HG02763 (cell line): ENCODE measurements around the gene WBP2.
"Not testable (repeated sequence)": the region's sequence is repeated elsewhere in the genome, so short reads cannot be mapped to it uniquely, and the experiment has no call there.

Experiments
- ATAC-seq: cut with Tn5 transposase; IDR thresholded peaks from one replicate; pipeline ENCODE4 v1.9.1; 2021; ENCODE audit warnings: mild to moderate bottlenecking, moderate library complexity; ENCODE audit not compliant: unreplicated experiment

The WBP2 gene

DNA sequence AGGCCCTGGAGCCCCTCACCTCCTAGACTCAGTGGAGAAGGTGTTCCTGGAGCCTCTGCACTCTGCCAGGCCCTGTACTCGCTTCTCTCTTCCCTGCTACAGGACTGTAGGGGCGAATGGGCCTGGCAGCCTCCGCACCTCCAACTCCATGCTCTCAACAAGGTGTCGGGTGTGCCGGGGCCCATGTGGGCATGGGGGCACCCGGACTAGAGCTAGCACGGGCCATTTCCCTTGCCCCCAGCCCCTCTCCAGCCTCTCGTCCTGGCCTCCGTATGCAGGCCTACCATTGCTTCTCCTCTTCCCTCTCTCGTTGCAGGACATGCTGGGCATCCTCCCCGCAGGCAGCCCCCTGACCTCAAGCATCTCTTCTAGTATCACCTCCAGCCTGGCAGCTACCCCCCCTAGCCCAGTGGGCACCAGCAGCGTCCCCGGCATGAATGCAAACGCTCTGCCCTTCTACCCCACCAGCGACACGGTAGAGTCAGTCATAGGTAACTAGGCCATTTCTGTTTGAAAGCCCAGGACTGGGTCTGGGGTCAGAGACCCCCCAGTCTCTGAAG lies 36.7 kb downstream of the WBP2 start:
- no peak for ATAC-seq

DNA sequence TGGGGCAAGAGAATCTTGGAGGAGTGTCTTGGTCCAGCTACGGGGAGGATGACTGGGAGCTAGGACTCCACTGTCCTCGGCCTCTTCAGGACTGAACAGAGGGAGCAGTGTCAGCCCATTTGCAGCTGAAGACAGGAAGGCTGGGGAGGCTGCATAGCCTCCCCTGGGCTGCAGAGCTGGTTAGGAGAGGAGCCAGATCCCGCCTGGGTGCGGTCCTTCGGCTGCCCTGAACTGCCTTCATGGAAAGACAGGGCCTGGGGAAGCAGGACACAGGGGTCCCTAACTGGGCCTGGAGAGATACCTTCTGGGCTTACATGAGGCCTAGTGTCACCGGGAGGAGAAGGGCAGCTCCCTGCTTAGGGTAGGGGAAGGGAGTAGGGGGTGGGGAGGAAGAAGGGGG lies 37.6 kb downstream of the WBP2 start:
- ATAC-seq: no peak

DNA sequence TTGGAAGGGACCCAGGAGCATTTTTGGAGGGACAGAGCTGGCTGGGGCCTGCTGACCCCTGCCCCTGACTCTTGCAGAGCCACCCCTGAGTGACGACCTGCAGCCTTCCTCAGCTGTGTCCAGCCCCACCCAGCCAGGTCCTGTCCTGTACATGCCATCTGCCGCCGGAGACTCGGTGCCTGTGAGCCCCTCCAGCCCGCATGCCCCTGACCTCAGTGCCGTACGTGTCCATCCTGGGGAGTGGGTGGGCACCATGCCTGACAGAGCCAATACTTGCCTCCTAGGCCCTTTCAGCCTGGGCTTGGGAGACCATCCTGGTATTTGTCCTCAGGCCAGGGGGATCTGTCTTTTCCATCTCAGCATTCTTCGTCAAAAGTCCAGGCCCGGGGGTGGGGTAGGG lies 38.4 kb downstream of the WBP2 start:
- no peak for ATAC-seq

DNA sequence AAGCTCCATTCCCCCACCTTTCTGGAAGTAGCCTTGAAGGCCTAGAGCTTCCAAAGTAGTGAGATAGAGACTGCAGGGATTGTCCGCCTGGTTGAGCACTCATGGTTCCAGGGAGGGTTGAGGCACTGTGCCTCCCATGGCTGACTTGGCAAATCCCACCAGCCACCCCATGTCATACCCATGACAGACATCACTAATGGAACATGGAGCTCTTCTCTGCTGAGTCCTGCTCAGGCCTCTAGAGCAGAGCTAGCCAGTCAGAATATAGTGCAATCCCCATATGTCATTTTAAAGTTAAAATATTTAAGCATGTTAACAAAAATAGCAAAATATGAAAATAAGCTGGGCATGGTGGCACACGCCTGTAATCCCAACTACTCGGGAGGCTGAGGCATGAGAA lies 39.7 kb downstream of the WBP2 start:
- no peak for ATAC-seq

DNA sequence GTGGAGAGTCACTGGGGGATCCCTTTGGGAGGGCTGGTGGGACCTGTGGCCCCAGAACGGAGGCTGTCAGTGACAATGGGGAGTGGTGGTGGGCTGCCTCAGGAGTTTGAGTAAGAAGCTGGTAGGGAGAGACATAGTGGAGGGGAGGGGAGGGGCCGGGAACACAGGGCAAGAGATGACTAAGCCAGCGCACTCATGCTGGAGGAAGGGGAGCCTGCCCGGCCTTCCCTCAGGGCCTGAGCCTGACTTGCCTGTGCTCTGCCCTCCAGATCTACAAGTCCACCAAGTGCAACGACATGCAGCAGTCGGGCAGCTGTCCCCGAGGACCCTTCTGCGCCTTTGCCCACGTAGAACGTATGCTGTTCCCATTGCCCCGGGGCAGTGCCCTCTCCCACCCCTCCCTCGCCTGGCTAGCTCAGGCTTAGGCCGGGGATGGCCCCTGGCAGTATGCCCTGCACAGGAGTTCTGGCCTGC lies 40.2 kb downstream of the WBP2 start:
- no peak for ATAC-seq

DNA sequence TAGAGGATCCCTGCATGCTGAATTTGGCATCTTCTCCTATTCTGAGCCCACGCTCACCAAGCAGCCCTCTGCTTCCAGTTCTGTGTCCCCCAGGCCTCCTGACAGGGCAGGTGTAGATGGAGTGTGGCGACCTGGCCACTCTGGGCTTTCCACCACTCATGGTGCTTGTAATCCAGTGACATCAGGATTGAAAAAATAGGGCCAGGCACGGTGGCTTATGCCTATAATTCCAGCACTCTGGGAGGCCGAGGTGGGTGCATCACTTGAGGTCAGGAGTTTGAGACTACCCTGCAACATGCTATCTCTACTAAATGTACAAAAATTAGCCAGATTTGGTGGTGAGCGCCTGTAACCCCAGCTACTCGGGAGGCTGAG lies 41.1 kb downstream of the WBP2 start:
- no peak for ATAC-seq

DNA sequence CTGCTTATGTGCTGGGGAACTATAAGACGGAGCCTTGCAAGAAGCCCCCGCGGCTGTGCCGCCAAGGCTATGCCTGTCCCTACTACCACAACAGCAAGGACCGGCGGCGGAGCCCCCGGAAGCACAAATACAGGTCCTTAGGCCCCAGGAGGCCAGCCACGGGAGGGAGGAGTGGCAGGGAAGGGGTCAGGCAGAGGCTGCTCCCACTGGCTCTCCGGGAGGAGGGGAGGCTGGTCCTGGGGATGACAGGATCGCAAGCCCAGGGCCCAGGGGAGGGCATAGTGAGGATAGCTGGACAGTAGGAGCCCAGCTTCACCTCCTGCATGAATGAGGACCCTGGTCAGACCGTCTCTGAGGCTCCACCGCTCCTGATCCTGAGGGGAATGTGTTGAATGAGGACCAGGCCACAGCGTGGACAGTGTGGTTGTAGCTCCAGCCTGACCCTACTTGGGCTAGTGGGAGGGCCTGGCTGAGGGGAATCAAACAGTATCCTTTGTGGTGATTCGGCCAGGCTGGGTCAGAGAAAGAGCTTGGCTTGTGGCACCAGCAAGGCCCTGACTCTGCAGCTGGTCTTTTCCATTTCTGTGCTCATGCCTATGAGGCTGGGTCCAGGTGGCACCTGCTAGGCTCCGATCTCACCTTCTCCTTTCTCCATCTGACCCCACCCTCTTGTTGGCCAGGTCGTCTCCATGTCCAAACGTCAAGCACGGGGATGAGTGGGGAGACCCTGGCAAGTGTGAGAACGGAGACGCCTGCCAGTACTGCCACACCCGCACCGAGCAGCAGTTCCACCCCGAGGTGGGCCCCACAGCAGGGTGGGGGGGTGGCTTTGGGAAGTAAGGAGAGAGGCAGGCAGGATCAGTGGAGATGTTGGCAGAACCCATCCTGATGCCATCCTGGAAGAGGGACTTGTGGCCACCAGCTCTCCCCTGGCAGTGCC lies 41.8 kb downstream of the WBP2 start:
- ATAC-seq: no peak

DNA sequence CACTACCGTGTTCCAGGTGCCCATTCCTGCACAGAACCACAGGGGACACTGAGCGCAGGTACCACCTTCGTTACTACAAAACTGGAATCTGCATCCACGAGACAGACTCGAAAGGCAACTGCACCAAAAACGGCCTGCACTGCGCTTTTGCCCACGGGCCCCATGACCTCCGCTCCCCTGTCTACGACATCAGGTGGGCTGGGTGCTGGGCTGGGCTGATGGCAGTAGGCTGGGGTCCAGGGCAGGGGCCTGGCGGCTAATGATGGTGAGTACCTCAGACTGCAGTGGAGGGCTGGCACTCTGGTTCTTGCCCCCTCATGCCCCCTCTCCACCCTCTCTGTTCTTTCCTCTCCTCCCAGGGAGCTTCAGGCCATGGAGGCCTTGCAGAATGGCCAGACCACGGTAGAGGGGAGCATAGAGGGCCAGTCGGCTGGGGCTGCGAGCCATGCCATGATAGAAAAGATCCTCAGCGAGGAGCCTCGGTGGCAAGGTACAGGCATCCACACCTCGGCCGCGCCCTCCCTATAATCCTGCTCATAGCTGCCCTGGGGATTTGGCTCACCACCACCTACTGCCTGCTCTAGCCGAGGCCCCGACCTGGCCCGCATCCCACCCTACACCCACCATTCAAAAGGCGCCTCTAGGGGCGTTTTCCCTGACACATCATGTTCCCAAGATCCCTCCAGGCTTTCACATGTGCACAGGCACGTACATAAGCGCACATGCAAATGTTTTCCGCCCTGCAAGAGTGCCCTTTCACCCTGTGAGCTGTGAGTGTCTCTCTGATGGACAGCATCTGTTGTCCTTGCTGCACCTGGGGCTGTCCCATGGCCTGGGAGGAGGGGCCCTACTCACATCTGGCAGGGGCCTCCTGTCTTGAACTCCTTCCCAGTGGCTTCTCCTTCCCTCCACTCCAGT lies 42.8 kb downstream of the WBP2 start:
- ATAC-seq: no peak

DNA sequence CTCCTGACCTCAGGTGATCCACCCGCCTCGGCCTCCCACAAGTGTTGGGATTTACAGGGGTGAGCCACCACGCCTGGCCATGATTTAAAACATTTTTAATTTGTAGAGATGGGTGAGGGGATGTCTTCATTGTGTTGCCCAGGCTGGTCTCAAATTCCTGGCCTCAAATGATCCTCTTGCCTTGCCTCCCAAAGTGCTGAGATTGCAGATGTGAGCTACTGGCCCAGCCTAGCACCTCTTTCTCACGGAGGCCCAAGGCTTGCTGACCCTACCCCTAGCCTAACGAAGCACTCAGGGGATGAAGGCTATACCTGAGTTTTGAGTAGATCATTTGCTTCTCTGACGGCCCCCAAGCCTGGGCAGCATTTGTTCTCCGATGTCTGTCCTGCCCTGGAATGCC lies 44.0 kb downstream of the WBP2 start:
- no peak for ATAC-seq

DNA sequence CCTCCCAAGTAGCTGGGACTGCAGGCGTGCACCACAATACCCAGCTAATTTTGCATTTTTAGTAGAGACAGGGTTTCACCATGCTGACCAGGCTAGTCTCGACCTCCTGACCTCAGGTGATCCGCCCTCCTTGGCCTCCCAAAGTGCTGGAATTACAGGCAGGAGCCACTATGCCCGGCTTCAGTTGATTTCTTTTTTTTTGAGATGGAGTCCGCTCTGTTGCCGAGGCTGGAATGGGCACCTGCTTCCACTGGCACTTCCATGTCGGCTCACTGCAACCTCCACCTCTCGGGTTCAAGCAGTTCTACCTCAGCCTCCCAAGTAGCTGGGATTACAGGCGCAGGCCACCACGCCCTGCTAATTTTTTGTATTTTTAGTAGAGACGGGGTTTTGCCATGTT lies 44.4 kb downstream of the WBP2 start:
- not testable (repeated sequence) for ATAC-seq

DNA sequence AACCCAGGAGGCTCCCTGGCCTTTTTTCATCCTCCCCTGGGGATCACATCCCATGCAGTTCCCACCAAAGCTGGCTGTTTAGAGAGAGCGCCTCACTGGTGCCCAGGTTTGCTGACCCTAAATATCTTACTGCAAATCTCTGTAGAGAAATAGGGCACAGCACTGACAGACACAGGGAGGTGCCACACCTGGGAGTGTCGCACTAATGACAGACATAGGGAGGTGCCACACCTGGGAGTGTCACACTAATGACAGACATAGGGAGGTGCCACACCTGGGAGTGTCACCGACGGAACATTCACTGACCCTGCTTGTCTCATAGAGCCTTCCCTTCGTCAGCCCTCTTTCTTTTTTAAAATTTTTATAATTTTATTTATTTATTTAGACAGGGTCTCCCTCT lies 44.9 kb downstream of the WBP2 start:
- ATAC-seq: no peak

DNA sequence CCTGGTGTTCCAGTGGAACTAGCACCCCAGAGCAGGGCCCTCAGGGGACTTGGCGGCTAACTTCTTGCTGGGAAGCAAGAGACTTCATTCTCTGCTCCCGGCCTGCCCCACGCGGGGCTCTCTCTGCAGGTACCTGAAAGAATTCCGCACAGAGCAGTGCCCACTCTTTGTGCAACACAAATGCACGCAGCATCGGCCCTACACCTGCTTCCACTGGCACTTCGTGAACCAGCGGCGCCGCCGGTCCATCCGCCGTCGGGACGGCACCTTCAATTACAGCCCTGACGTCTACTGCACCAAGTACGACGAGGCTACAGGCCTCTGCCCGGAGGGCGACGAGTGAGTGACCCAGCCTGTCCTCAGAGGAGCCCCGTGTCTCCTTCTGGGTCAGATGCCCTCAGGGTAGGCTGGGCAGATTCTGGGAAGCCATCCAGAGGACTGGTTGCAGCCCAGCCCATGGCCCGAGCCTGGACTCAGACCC lies 45.5 kb downstream of the WBP2 start:
- ATAC-seq: no peak

DNA sequence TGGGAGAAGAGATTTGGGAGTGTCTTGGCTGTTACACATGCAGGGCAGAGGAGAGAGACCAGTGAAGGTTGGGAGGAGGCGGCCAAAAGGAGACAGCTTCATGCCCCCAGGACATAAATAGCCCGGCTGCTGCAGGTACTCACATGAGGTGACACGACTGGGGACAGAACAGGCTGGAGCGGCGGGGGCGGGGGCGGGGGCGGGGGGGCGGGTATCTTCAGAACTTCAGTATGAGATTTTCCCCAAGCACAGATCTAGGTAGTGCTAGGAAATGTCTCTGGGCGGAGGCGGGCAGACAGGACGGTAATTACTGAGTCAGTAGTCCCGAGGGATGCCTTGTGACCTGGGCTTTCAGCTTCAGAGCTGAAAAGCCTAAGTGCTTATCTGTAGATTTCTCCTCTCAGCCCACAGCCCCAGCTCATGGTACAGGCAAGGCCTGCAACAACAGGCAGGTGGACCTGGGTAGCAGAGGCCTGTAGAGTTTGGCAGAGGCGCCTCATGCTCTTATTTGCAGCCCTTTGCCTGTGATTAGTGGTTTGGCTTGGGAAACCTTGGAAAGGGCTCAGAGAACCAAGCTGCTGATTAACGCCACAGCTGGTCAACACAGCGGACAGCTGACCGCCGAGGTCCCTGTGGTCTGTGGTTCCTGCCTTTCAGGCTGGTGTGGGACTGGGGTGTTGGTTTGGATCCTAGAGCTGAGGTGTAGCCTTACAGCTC lies 46.1 kb downstream of the WBP2 start:
- no peak for ATAC-seq

DNA sequence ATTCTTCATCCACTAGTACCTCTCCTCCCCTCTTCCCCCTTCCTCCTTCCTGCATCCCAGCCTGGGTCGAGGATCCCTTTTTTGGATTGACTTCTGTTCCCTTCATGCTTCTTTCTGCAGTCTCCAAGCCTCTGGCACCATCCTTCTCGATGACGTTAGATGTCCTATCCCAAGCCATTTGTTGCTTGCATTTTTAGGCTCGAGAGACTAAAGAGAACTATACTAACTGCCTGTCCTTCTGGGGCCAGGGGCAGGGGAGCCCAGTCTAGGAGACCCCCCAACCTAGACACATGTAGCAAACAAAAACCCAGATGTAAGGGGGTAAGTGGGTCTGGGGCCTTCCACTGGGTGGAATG lies 46.6 kb downstream of the WBP2 start:
- no peak for ATAC-seq

DNA sequence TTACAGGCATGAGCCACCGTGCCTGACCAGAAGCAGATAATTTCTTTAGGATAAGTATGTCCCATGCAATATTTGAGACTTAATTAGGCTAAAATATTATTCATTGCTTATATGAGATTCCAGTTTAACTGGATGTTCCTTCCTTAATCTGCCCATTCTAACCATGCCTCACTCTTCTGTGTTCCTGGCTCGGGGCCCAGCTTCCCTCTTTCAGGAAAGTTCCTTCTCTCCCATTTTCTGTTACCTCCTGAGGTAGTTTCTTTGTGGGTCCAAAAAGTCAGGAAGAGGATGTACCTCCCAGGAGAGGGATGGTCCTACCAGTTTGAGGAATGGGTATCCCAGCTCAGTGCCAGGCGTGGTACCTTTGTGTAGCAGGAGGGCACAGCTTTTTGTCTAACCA lies 47.3 kb downstream of the WBP2 start:
- ATAC-seq: no peak

DNA sequence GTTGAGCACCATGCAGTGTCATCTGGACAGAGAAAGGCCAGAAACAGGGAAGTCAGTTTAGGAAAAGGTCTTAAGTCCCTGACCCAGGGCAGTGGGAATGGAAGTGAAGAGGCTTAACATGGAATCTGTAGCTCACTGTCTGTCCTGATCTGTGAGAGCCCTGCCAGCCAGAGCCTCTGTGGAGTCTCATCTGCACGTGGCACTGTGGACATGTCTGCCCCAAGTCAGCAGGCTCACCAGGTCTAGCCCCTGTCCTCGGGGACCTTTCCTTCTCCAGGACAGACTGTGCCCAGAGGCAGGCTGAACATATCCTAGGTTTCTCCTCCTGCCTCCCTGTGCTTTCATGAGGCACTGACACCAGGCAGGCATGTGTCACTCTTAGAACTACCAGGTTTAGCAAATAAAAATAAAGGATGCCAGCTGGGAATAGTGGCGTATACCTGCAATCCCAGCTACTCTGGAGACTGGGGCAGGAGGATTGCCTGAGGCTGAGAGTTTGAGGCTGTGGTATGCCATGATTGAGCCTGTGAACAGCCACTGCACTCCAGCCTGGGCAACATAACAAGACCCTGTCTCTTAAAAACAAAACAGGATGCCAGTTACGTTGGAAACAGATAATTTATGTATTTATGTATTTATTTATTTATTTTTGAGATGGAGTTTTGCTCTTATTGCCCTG lies 48.2 kb downstream of the WBP2 start:
- ATAC-seq: no peak

DNA sequence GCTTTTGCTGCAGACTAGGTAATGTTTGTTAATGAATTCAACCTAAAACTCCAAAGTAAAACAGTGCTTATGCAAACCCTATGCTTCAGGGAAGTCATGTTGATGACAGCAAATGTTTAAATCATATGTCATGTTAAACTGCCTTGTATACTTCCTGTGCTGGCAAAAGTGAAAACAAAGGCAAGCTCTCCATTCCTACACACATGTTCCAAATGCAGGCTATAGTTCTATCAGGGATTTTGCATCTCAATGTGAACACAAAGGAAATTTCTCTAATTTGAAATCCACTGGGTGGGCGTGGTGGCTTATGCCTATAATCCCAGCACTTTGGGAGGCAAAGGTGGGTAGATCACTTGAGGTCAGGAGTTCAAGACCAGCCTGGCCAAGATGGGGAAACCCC lies 51.3 kb downstream of the WBP2 start:
- no peak for ATAC-seq

DNA sequence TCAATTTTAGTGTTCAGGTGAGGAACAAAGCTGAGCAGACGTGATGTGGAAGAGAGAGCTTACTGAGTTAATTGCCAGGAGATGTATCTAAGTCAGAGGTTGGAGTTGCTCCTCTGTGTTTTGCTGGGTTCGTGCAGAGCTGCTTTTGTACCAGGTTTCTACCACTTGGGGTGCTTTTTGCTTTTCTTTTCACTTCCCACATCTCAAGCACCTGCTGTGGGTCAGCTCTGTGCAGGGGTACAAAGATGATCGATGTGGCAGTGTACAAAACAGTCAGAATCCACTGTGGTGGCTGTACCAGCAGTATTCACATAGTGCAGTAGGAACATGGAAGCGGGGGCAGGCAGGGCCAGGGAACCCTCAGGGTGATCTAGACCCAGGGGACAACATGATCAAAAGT lies 55.7 kb downstream of the WBP2 start:
- ATAC-seq: no peak

DNA sequence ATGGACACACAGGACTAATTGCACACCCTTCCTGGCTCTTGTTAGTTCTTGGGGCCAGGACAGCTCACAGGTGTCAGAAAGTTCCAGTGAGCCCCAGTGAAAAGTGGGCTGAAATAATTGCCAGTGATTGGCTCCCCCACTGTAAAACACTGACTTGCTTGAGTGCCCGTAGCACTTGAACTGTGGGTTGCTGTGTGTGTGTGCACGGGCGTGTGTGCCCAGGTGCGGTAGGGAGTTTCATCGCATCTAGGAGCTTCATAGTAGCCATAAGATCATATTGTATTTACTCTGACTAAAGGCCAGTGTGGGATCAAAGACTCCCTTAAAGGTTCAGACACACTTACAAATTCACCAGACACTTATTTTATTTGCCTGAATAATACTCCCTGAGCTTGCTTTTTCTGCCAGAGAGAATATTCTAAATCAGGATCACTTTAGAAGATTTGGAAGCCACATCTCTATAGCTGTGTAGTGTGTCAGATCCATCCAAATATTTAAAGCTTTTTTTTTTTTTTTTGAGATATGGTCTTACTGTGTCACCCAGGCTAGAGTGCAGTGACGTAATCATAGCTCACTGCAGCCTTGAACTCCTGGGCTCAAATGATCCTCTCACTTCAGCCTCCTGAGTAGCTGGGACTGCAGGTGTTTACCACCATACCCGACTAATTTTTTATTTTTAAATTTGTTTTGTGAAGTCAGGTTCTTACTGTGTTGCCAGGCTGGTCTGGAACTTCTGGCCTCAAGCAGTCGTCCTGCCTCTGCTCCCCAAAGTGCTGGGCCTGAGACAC lies 59.1 kb downstream of the WBP2 start:
- no peak for ATAC-seq
